MM.1S (cell line): Measurements from ENCODE around the gene PAPLN.

ENCODE experiments used
- CTCF ChIP-seq: fragments of 300-600 bp; sonication (generic); IDR thresholded peaks from 2 replicates; pipeline ENCODE4 v1.5.1; 2016; ENCODE audit warnings: antibody characterized with exemption, low read length, mixed read lengths
- EZH2 ChIP-seq: fragments of 300-600 bp; sonication (generic); optimal IDR thresholded peaks from 2 replicates; pipeline ENCODE3; 2017; ENCODE audit warnings: low read depth, mild to moderate bottlenecking, antibody characterized with exemption, low read length, mixed read lengths
- EZH2phosphoT487 ChIP-seq: fragments of 300-600 bp; sonication (generic); IDR thresholded peaks from 2 replicates; pipeline ENCODE4 v1.6.1; 2018; ENCODE audit warnings: antibody characterized with exemption, low read length

GRCh38 chr14:73289308-73289707 is 52.0 kb downstream of the PAPLN start:
- TF ChIP-seq CTCF (no peak), EZH2phosphoT487 (no peak), EZH2 (no peak)
